Gastroesophageal sphincter (tissue), 3 donors: ENCODE data around the gene GRPEL2.

ENCODE experiments used
- POLR2A ChIP-seq, 2 donors: fragments of 450-650 bp; IDR thresholded peaks; one replicate each; pipeline ENCODE4 v1.6.1; 2017; ENCODE audit warnings: antibody characterized with exemption in 2 of 2, mild to moderate bottlenecking in 2 of 2, moderate library complexity in 1 of 2
- POLR2AphosphoS5 ChIP-seq: sonication (generic); formaldehyde crosslinking; IDR thresholded peaks from one replicate; pipeline ENCODE4 v1.6.1; 2017; ENCODE audit warnings: antibody characterized with exemption
- TF ChIP-seq, protein P1 (sequence below), 4 experiments: fragments of 200-600 bp in 2 of 4; fragments of 450-650 bp in 2 of 4; sonication (generic) in 1 of 4; IDR thresholded peaks; one replicate each; pipeline ENCODE4 v1.5.1; 2017 to 2019; ENCODE audit warnings: antibody characterized with exemption in 4 of 4, mild to moderate bottlenecking in 2 of 4, moderate library complexity in 2 of 4

GRCh38 chr5:149356391-149356790 is 11.1 kb downstream of the GRPEL2 start:
- TF ChIP-seq, protein P1, sequence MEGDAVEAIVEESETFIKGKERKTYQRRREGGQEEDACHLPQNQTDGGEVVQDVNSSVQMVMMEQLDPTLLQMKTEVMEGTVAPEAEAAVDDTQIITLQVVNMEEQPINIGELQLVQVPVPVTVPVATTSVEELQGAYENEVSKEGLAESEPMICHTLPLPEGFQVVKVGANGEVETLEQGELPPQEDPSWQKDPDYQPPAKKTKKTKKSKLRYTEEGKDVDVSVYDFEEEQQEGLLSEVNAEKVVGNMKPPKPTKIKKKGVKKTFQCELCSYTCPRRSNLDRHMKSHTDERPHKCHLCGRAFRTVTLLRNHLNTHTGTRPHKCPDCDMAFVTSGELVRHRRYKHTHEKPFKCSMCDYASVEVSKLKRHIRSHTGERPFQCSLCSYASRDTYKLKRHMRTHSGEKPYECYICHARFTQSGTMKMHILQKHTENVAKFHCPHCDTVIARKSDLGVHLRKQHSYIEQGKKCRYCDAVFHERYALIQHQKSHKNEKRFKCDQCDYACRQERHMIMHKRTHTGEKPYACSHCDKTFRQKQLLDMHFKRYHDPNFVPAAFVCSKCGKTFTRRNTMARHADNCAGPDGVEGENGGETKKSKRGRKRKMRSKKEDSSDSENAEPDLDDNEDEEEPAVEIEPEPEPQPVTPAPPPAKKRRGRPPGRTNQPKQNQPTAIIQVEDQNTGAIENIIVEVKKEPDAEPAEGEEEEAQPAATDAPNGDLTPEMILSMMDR (IDR thresholded peaks at IDR 0.05), result no peak
- TF ChIP-seq POLR2AphosphoS5 (no peak), POLR2A (IDR thresholded peaks at IDR 0.05) (no peak)
